ENCODE results near the gene NAV2. TPM values are rescaled to one million over a fixed set of nuclear protein-coding genes. Genes with fewer than 3 reads are reported as not detected.
A peak's percentile ranks its signal among the peaks of the same experiment; 100 is the strongest.

Gene NAV2
- total RNA-seq, 1 experiment from 2014 or later: 46.3 TPM

GRCh38 chr11:19811380-19811779 is 98.7 kb downstream of the NAV2 start:
- Histone ChIP-seq H3K14ac (ENCODE audit: insufficient read depth, low read length) (no peak overlapping the region), H3K9me3 (ENCODE audit: control insufficient read depth, low read depth, low read length) (no peaks in the 10 kb centered on the region), H2BK12ac (ENCODE audit: insufficient read length, low read depth, low read length) (no peak overlapping the region), H4K8ac (replicated peaks; ENCODE audit: insufficient read length, low read depth, low read length) (no peak overlapping the region), H2BK15ac (ENCODE audit: low read depth, low read length) (no peak overlapping the region), H2BK120ac (ENCODE audit: low read depth, low read length, poor library complexity, severe bottlenecking) (no peak overlapping the region), H3K4me2 (ENCODE audit: insufficient read depth, insufficient read length, low read length) (no peak overlapping the region), H4K5ac (ENCODE audit: insufficient read length, low read depth, low read length) (no peak overlapping the region), H2AK5ac (ENCODE audit: insufficient read length, low read length) (no peak overlapping the region), H3K23me2 (ENCODE audit: insufficient read length, low read depth, low read length, poor library complexity, severe bottlenecking) (no peaks in the 10 kb centered on the region), H3K79me1 (ENCODE audit: insufficient read depth, low read depth, low read length, poor library complexity, severe bottlenecking) (peaks cover 3% of the 10 kb centered on the region), H4K20me1 (ENCODE audit: control insufficient read depth, insufficient read depth, insufficient read length) (no peaks in the 10 kb centered on the region), H3K27me3 (ENCODE audit: insufficient read depth, low read length) (no peaks in the 10 kb centered on the region), H3K4me1 (ENCODE audit: insufficient read depth, low read length) (peaks cover 41% of the 10 kb centered on the region), H3K23ac (ENCODE audit: insufficient read length, low read depth, low read length) (no peak overlapping the region), H2AFZ (ENCODE audit: low read length) (no peak overlapping the region), H4K91ac (ENCODE audit: insufficient read length, low read depth, low read length) (no peak overlapping the region), H3K27ac (ENCODE audit: insufficient read length, low read depth, low read length) (no peak overlapping the region), H3K4ac (ENCODE audit: low read depth, low read length) (no peak overlapping the region), H2BK5ac (ENCODE audit: insufficient read length, low read length) (no peak overlapping the region), H3K9ac (ENCODE audit: extremely low read depth, insufficient read length, low read length) (no peak overlapping the region), H3K18ac (ENCODE audit: insufficient read length, low read depth, low read length) (no peak overlapping the region), H3K79me2 (ENCODE audit: insufficient read depth, low read length) (peaks cover 11% of the 10 kb centered on the region), H3K56ac (ENCODE audit: insufficient read length, low read depth, low read length) (no peak overlapping the region), H3T11ph (ENCODE audit: low read length) (no peak overlapping the region), H2BK20ac (ENCODE audit: low read depth, low read length, poor library complexity, severe bottlenecking) (no peak overlapping the region)
- Mint-ChIP-seq H3K36me3 (ENCODE audit: insufficient read depth in 1 of 3, low read depth in 3 of 3) (peaks cover 0 to 5% (median 5%) of the 10 kb centered on the region in 3 experiments; a peak in 5 of 7 replicates), H3K4me1 (peaks cover 80 to 92% of the 10 kb centered on the region in 2 experiments), H3K4me3 (no peak overlapping the region), H3K9me3 (no peaks in the 10 kb centered on the region), H3K27ac (peak overlapping the region in 1 of 3 experiments; percentile 79; a peak in 3 of 7 replicates), H3K27me3 (ENCODE audit: low read depth) (no peaks in the 10 kb centered on the region)
- TF ChIP-seq CTCF (conservative IDR thresholded peaks at IDR 0.05): no peak
- no CpG with 5 or more reads among the region's 1 CpG for WGBS (ENCODE audit: extremely low coverage, insufficient read length, low lambda C conversion rate)
- DNase-seq: no peak
